Renal cortex interstitium (tissue), 11 donors: ENCODE results near the gene KRTAP10-6. TPM values are rescaled to one million over a fixed set of nuclear protein-coding genes. Genes with fewer than 3 reads are reported as not detected.
"Not testable (repeated sequence)": the region's sequence is repeated elsewhere in the genome, so short reads cannot be mapped to it uniquely, and the experiment has no call there.

ENCODE experiments used
- DNase-seq, 11 donors: peaks; one replicate each; pipeline ENCODE4 v3.0.0-alpha.2; 2013; ENCODE audit warnings: low read depth in 9 of 11, low spot score in 4 of 11; ENCODE audit errors: extremely low read depth in 1 of 11
- polyA plus RNA-seq, 3 donors: library from polyadenylated mRNA; unstranded; fragments of 120-200 nt; gene quantifications; one replicate each; pipeline ENCODE4 v1.2.1, GENCODE V29; 2013; ENCODE audit not compliant: insufficient read length in 3 of 3

KRTAP10-6 gene
- polyA plus RNA-seq, 3 donors: not detected

DNA sequence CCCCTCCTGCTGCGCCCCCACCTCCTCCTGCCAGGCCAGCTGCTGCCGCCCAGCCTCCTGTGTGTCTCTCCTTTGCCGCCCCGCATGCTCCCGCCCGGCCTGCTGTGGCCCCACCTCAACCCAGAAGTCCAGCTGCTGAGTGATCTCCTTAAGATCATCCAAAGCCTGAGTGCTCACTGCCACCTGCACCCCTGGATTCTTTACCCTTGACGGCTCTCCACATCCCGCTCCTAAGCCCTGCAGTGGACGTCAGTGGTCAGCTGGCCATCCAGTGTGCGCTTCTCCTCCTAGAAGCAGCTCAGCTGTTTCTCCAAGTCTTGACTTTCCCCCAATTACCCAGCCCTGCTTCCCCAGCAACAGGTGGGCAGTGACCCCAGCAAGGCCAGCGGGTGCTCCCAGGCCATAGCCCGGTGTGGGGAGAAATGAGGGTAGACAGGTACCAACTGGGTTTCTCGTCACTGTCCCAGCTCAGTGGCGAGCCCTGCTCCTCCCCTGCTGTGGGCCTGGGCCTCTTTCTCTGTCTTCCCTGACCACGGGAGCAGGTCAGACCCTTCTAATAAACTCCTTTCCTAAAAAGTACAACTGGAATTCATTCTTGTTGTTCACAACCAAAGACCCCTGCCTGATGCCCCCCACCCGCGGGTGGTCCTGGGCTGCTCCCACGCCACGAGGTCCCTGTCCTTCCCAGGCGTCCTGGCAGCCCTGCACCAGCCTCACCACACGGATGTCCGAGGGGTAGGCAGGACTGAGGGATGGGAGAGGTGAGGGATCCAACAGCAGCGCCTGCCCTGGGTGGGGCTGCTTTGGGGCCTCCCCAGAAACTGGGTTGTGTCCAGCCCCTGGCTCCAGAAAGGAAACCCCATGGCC lies 9.5 kb upstream of the KRTAP10-6 start:
- DNase-seq: no peak

DNA sequence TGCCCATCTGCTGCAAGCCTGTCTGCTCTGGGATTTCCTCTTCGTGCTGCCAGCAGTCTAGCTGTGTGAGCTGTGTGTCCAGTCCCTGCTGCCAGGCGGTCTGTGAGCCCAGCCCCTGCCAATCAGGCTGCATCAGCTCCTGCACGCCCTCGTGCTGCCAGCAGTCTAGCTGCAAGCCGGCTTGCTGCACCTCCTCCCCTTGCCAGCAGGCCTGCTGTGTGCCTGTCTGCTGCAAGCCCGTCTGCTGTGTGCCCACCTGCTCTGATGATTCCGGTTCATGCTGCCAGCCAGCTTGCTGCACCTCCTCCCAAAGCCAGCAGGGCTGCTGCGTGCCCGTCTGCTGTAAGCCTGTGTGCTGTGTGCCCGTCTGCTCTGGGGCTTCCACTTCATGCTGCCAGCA lies 8.8 kb upstream of the KRTAP10-6 start:
- not testable (repeated sequence) for DNase-seq

DNA sequence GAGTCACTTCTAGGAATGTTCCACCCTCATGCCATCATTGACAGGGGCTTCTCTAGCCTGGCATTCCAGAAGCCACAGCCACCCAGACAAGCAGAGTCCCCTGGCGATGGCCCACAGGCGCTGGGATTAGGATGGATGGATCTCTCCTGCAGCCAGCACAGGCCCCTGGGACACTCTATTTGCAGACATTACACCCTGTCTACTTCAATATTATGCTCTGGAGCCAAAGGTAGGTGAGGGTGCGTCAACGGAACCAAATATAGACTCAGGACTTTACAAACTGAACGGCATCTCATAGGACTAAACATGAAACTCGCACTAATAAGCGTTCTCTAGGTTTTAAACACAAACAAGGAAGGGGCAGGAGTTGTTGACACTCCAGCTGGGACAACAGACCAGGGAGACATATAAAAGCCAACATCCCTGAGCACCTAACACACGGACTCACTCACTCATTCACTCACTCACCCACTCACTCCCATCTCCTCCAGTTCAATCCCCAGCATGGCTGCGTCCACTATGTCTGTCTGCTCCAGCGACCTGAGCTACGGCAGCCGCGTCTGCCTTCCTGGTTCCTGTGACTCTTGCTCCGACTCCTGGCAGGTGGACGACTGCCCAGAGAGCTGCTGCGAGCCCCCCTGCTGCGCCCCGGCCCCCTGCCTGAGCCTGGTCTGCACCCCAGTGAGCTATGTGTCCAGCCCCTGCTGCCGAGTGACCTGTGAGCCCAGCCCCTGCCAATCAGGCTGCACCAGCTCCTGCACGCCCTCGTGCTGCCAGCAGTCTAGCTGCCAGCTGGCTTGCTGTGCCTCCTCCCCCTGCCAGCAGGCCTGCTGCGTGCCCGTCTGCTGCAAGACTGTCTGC lies 8.0 kb upstream of the KRTAP10-6 start, which contains the start of gene KRTAP10-7:
Gene KRTAP10-7 (plus strand): TSS at position 480 of the 861 bp plus-strand sequence. CDS start 25 bp downstream, at position 505.
- not testable (repeated sequence) for DNase-seq

DNA sequence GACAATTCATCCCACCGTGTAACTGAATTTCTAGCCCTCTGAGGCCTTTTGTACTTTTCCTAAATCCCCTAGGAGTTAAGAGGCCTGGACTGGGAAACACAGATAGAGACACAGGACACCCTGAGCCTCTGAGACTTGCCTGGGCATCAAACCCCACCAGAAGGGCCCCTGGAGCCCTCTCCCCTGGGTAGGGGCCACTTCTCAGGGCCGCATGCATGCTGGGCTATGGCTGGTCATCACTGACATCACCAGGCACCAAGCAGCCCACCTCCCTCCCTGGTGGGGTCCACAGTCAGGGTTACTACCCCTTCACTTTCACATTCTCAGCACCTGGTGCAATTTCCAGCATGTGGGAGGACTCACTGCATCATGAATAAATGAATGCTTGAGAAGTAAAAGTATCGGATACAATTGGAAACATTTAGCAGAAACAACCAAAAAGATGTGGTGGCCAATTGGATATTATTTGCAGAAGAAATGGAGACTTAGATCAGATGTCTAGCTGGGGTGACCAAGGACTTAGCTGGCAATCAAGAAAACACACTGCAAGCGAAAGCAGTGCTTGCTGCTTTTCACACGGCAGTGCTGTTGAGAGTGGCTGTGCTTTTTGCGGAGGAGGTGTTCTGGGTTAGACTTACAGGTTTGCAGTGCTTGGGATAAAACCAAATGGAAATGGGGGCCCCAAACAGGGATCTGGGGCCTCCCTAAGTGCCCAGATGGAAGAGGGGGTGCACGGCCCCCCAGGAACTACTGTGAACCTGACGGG lies 7.1 kb upstream of the KRTAP10-6 start:
- no peak for DNase-seq

DNA sequence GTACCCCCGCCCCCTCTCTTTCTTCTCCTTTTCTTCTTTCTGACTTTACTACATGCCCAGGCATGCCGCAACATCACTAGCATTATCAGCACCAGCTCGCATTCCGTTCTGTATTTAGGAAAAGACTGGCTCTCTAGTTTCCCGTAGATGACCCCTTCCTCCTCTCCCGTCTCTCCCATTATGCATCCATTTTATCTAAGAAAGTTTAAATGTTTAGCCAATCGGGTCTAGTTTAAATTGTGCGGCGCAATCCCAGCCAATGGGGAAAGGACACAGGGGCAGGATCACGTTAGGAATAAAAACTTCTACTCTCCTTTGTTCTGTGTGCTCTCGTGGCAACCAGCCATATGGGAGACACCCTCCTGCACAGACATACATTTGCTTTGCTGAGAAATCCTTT lies 5.8 kb upstream of the KRTAP10-6 start:
- DNase-seq: no peak

DNA sequence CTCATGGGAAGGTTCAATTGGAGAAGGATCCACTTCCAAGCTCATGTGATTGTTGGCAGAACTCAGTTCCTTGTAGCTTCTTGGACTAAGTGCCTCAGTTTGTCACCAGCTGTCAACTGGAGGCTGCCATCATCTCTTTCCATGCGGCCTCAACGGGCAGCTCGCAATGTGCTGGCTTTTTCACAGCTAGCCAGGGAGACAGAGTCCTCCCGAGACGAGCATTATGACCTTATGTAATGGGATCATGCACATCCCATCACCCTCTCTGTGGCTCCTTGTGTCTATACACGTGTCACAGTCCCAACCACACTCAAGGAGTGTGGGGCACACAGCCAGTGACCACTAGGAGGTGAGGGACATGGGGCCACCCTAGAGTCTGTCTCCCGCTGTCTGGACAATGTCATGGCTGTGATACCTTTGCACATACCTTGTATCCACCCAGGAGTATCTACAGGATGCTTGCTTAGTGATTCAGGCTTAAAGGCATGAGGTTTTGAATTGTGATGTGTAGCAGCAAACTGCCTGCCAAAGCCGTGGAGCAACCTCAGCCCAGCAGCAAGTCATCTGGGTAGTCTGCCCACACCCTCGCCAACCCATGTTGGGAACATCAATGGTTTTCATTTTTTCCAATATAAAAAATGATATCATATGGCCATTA lies 3.9 kb upstream of the KRTAP10-6 start:
- no peak for DNase-seq

DNA sequence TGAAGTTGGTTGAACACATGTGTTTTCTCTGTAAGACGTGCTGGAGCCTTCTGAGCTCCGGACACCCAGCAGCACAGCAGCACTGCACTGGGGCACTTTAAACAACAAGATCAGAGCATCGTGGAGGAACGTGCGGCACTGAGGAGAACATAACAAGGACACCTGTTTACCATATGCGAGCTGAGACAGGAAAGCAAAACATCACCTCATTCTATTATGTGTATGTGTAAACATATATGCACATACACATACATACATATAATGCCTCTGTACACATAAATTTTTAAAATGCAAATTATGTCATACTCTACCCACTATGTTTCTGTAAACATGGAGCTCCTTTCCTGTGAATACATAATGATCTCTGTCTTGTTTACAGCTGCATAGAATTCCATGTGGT lies 3.2 kb upstream of the KRTAP10-6 start:
- no peak for DNase-seq

DNA sequence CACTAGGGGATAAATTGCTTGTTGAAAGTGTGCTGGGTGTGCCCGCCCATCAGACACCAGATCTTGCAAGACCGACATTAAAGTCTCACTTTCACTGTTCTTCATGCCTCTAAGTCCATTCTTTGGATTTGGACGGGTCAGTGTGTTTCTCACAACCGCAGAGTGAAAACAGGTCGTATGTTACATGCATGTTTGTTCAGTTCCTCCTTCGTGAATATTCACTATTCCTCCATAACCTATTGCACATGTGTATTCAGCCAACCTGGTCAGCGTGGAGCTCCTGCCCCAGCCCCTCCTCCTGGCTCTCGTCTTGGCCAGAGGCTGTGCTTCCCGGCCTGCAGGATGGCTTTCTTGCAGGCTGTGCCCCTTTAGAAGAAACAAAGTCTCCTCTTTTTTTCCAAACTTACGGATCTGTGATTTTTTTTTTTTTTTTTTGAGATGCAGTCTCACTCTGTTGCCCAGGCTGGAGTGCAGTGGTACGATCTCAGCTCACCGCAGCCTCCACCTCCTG lies 2.2 kb upstream of the KRTAP10-6 start:
- no peak for DNase-seq

DNA sequence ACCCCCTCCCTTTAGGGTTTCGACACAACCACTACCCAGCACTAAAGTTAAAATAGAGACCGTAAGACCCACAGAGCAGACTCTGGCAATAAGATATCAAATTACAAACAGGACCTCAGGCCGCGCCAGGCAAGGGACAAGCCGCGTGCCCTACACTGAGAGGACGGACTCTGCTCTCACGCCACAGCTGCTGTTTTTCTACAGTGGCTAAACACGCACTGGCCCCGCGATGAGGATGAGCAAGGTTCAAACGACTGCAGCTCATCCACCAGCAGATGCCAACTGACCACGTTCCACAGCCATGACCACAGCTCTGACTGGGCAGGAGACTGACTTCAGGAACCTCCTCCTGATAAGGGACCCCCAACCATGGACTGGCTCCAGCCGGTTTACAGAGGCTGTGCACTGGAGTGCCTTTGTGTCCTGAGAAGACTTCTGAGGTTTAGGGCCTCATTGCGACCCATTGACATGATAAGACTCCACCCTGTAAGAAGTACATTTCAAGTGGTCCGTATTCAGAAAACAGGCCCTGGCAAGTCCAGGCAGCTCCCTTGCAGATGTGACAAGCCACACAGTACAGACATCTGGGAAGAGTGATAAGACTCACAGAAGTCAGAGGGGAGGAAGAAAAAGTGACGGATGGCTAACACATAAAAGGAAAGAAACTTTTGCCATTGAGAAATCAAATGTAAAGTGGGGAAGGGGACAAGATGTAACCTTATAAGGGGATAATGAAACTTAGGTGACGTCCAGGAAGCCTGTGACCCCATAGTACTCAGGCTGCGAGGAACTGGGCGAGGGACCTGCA lies 1.5 kb upstream of the KRTAP10-6 start:
- DNase-seq: peak in 4 of 11 donors; percentile 12 to 20 (median 16)

DNA sequence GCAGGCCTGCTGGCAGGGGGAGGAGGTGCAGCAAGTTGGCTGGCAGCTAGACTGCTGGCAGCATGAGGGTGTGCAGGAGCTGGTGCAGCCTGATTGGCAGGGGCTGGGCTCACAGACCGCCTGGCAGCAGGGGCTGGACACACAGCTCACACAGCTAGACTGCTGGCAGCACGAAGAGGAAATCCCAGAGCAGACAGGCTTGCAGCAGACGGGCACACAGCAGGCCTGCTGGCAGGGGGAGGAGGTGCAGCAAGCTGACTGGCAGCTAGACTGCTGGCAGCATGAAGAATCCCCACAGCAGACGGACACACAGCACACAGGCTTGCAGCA lies 539 bp downstream of the KRTAP10-6 start:
- DNase-seq: not testable (repeated sequence)

DNA sequence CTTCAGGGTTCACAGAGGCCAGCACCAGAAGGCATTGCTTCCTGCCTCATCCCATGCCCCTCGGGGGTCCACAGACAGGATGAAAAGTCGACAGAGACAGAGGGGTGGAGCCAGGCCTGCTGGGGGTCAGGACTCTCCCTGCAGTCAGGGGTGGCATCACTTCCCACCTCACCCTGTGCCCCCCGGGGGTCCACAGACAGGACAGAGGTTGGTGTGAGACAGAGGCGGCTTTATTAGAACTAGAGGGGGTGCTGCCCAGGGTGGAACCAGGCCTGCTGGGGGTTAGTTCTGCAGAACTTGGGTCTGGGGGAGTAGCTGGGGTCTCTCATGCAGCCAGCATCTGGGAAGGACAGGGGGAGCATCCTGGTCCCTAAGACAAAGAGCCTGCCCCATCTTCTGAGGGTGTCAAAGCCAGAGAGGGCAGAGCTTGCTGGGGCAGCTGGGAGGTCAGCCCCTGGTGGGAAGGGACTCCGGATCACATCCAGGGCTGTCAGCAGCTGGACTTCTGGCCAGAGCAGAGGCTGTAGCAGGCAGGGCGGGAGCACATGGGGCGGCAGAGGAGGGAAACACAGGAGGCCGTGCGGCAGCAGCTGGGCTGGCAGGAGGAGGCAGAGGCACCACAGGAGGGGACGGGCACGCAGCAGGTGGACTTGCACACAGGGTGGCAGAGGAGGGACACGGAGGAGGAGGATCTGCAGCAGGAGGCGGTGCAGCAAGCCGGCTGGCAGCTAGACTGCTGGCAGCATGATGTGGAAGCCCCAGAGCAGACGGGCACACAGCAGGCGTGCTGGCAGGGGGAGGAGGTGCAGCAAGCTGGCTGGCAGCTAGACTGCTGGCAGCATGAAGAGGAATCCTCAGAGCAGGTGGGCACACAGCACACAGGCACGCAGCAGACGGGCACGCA lies 1.2 kb downstream of the KRTAP10-6 start:
- not testable (repeated sequence) for DNase-seq

DNA sequence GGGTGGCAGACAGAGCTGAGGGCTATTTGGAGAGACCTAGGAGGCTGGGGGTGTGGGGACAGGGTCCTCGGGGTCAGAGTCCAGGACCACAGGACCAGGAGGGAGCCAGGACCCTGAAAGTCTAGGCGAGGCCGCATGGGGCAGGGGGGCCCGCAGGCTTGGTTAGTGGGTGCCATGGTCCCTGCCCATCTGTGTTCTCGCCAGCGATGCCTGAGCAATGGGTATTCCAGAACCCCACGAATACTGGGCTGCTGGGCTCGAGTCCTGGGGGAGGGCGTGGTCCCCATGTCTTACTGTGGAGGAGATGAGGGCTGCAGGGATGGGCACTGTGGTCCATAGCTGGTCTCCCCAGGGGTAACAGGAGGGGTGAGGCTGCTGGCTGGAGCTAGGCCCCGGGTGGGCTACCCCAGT lies 2.0 kb downstream of the KRTAP10-6 start:
- no peak for DNase-seq

DNA sequence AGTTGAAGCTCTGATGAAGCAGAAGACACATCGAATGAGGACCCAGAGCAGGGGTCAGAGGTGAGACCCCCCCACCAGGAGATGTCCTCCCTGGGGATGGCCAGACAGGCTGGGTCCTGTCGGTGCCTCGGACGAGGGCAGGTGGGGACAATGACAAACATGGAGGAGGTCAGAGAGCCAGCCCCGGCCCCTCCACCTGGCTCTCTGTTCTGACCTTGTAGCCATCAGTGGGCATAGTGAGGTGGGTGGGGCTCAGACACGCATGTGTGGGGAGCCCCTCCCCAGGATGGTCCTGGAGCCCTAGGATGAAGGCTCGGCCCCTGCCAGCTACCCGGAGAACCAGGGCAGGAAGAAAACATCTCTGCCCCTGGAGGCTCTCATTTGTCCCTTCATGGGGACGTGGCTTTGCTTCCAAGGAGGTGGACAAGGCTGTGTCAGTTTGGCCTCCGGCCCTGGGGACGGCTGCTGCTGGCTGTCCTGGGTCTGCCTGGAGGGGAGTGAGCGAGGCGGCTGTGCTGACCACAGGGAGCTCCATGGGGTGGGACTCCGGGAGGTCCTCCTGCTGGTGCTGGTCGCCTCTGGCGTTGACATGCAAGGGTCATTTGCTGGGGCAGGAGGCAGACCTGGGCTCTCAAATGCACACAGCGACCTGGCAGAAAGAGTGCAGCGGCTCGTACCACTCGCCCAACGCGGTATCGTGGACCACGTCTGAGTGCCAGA lies 2.6 kb downstream of the KRTAP10-6 start:
- DNase-seq: no peak

DNA sequence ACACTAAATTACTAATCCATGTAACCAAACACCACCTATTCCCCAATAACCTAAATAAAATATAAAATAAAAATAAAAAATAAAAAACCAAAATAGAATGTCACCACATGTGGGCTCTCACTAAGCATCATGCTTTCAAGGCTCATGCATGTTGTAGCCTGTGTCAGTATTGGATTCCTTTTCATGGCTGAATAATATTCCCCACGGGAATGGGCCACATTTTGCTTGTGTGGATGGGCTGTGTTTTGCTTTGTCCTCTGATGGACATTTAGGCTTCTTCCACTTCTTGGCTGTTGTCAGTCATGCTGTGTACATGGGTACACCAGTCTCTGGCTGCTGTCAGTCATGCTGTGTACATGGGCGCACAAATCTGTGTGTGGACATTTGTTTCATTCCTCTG lies 3.2 kb downstream of the KRTAP10-6 start:
- no peak for DNase-seq

DNA sequence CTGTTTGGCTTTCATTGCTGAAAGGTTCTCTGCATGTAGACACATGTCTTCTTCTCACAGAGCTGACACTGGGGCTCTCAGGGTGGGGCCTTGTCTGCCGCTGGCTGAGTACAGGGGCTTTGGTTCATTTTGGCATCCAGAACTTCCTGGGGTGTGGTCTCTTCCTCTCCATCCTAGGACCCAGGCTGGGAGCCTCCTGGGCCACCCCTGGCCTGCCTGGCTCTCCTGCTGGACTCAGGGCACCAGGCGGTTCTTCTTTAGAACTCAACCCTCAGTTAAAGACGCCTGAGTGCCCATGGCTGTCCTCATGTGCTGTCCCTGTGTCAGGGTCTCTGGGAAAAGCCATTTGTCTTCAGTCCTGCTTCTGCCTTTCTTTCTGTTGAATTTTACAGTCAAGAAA lies 6.4 kb downstream of the KRTAP10-6 start:
- DNase-seq: no peak

DNA sequence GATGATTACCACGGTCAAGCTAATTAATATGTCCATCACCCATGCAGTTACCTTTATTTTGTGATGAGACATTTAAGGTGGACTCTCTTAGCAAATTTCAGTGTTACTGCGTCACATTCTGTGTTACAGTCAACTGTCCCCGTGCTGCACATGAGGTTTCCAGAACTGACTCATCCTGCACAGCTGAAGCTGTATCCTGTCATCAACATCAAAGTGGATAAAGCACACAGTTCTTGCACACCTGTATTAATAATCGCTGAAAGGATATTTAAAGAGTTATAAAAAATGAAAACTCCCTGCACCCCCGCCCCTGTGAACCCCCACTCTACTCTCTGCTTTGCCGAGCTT lies 8.5 kb downstream of the KRTAP10-6 start:
- no peak for DNase-seq
